ENCODE results near the gene PTPRS. TPM values are rescaled to one million over a fixed set of nuclear protein-coding genes. Genes with fewer than 3 reads are reported as not detected.
"Not testable (repeated sequence)": the region's sequence is repeated elsewhere in the genome, so short reads cannot be mapped to it uniquely, and the experiment has no call there.

Gene PTPRS
- total and polyA plus RNA-seq, 9 of the 15 experiments (the other 6 are each of a cell fraction or from before 2014, with no cell fraction given) = 1.1 to 49.4 (median 14.1) TPM

DNA sequence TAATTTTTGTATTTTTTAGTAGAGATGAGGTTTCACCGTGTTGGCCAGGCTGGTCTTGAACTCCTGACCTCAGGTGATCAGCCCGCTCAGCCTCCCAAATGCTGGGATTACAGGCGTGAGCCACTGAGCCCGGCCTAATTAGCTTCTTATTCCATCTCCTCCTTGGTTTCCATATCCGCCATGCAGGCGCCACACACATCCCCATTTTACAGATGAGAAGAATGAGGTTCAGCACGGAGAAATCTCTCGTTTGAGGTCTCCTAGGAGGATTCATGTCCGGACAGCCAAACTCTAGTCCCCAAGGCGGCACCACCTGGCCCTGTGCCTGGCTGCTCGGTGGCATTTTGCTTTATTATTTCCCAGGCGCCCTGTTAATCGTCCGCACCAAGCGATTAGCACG, 46.2 kb upstream of the PTPRS start (continued):
- TF ChIP-seq ADNP (tag; IDR thresholded peaks at IDR 0.05) (0 out of 2 replicates have a peak, but pooled peaks have one; percentile 26), PTBP1 (IDR thresholded peaks at IDR 0.05; ENCODE audit: low read depth, low read length) (no peak)

DNA sequence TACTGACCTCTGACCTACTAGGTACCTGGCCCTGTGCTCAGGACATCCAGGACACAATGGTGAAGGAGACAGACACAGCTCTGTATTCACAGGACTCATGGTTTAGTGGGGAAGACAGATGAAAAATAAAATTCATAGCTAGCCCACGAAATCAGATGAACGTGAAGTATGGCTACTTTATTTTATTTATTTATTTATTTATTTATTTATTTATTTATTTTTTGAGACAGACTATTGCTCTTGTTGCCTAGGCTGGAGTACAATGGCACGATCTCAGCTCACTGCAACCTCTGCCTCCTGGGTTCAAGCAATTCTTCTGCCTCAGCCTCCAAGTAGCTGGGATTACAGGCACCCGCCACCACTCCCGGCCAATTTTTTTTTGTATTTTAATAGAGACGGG, 40.6 kb upstream of the PTPRS start:
- H3K36me3 ChIP-seq (ENCODE audit: control insufficient read depth, insufficient read depth, low read length); H4K20me1 ChIP-seq (replicated peaks; ENCODE audit: control insufficient read depth, insufficient read depth, low read length); H3K79me2 ChIP-seq (ENCODE audit: control insufficient read depth, insufficient read depth, low read length); H2AFZ ChIP-seq (ENCODE audit: low read depth, low read length); H3K27ac ChIP-seq (ENCODE audit: extremely low read depth, low read depth, low read length); H3K4me1 ChIP-seq (replicated peaks in 1 of 2; ENCODE audit: control insufficient read depth in 2 of 2, insufficient read depth in 2 of 2, low read length in 2 of 2); H3K9me3 ChIP-seq (replicated peaks; ENCODE audit: control insufficient read depth, insufficient read depth, low read depth, low read length); H3K4me2 ChIP-seq (ENCODE audit: insufficient read depth, low read length); ATAC-seq; H3K4me3 ChIP-seq; FAIRE-seq; CTCF ChIA-PET (ENCODE audit: low intra/inter-chr PET ratio); DNase-seq (ENCODE audit: extremely low read depth in 1 of 4, low spot score in 3 of 4); intact Hi-C loops (cut with micrococcal nuclease); in situ Hi-C loops (cut with MboI); H3K9ac ChIP-seq (ENCODE audit: insufficient read depth in 1 of 2, low read depth in 2 of 2, low read length in 2 of 2); H3K9me1 ChIP-seq (ENCODE audit: control insufficient read depth, insufficient read depth, low read length); H3K27me3 ChIP-seq (ENCODE audit: control insufficient read depth in 2 of 2, insufficient read depth in 2 of 2, low read length in 2 of 2); BruUV-seq (replicated peaks): not testable (repeated sequence)
- POLR2A ChIA-PET = interaction anchor here (0.6 kb wide), 1 partner anchor 216 kb away, joined by 3 read pairs; no protein-coding TSS in a partner anchor
- WGBS (ENCODE audit: insufficient coverage, low coverage, missing lambda C conversion rate) = 22% methylated on average over 6 of the region's 6 CpGs

DNA sequence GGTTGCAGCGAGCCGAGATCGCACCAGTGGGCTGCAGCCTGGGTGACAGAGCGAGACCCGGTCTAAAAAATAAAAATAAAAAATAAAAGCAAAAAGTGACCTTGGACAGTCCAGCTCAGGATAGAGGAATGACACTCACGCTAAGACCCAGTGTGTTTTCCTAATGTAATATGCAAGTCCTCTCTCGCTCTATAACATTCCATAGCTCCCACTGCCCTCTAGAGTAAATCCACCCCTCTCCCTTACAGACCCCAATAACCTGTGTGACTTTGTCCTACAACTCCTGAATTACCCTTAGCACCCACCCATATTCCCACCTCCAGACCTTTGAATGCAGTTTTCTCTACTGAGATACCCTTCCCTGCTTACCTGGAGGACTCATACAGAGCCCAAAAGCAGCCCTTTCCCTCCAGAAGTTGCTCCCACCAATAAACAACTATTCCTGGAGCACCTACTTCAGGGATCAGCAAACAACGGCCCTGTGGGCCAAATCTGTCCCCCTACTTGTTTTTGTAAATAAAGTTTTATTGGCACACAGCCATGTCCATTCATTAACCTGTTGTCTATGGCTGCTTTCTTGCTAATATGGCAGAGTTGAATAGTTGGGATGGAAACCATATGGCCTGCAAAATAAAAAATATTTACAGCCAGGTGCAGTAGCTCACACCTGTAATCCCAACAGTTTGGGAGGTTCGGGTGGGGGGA, 39.8 kb upstream of the PTPRS start:
- no peaks in the 10 kb centered on the region for H3K9me1 ChIP-seq (ENCODE audit: control insufficient read depth, insufficient read depth, low read length)
- WGBS (ENCODE audit: insufficient coverage, low coverage, missing lambda C conversion rate) = 31% methylated on average over 9 of the region's 9 CpGs
- H3K4me1 ChIP-seq (replicated peaks in 1 of 2; ENCODE audit: control insufficient read depth in 2 of 2, insufficient read depth in 2 of 2, low read length in 2 of 2) = no peaks in the 10 kb centered on the region
- no peaks in the 10 kb centered on the region for H3K27me3 ChIP-seq (ENCODE audit: control insufficient read depth in 2 of 2, insufficient read depth in 2 of 2, low read length in 2 of 2)
- no peak overlapping the region for H3K9ac ChIP-seq (ENCODE audit: insufficient read depth in 1 of 2, low read depth in 2 of 2, low read length in 2 of 2)
- H3K4me2 ChIP-seq (ENCODE audit: insufficient read depth, low read length) = no peak overlapping the region
- ChIA-PET CTCF (ENCODE audit: low intra/inter-chr PET ratio) (no interaction called here), POLR2A (interaction anchor here (0.6 kb wide), 1 partner anchor 215 kb away, joined by 3 read pairs; no protein-coding TSS in a partner anchor)
- H3K27ac ChIP-seq (ENCODE audit: extremely low read depth, low read depth, low read length) = no peak overlapping the region
- FAIRE-seq (no peak), DNase-seq (ENCODE audit: extremely low read depth in 1 of 4, low spot score in 3 of 4) (no peak), ATAC-seq (no peak)
- intact Hi-C loops (cut with micrococcal nuclease) (no loop called here), in situ Hi-C loops (cut with MboI) (no loop called here)
- H3K4me3 ChIP-seq = no peak overlapping the region
- H2AFZ ChIP-seq (ENCODE audit: low read depth, low read length) = no peak overlapping the region
- peaks cover 2% of the 10 kb centered on the region; the same call in 1 of the 2 replicates for H3K9me3 ChIP-seq (replicated peaks; ENCODE audit: control insufficient read depth, insufficient read depth, low read depth, low read length)
- no peaks in the 10 kb centered on the region for H3K79me2 ChIP-seq (ENCODE audit: control insufficient read depth, insufficient read depth, low read length)
- H4K20me1 ChIP-seq (replicated peaks; ENCODE audit: control insufficient read depth, insufficient read depth, low read length) = peaks cover 3% of the 10 kb centered on the region; the same call in 1 of the 2 replicates
- no TSS peak for BruUV-seq (replicated peaks)
- H3K36me3 ChIP-seq (ENCODE audit: control insufficient read depth, insufficient read depth, low read length) = no peaks in the 10 kb centered on the region
- no peak for TF ChIP-seq NCOR1 (IDR thresholded peaks at IDR 0.05)

Measured in K562 (cell line).